Measurements from ENCODE around the gene RALGAPA2. TPM values are rescaled to one million over a fixed set of nuclear protein-coding genes. Genes with fewer than 3 reads are reported as not detected.

Gene RALGAPA2
- total and polyA plus RNA-seq, 2 of the 13 experiments (the other 11 are each of a cell fraction or from before 2014, with no cell fraction given), result 13.8 to 17.7 TPM

GRCh38 chr20:20465252-20465651 lies 247.2 kb downstream of the RALGAPA2 start:
- no peaks in the 10 kb centered on the region for H3K79me2 ChIP-seq (ENCODE audit: insufficient read depth, low read length)
- TF ChIP-seq RAD21 (CRISPR knock-in tag; IDR thresholded peaks at IDR 0.05) (0 out of 2 replicates have a peak, but pooled peaks have one; percentile 27), XRCC5 (optimal IDR thresholded peaks at IDR 0.05; ENCODE audit: low read length) (peak; percentile 14), FOXA1 (IDR thresholded peaks at IDR 0.05) (0 out of 2 replicates have a peak, but pooled peaks have one; percentile 0), FOXA1 (CRISPR knock-in tag; IDR thresholded peaks at IDR 0.05) (no peak), ZNF234 (CRISPR knock-in tag; conservative IDR thresholded peaks at IDR 0.05) (0 out of 2 replicates have a peak, but pooled peaks have one; percentile 59), ZNF274 (CRISPR knock-in tag; IDR thresholded peaks at IDR 0.05) (peak; percentile 28; the same call in 1 of the 2 replicates), STAG1 (CRISPR knock-in tag; IDR thresholded peaks at IDR 0.05) (peak; percentile 72), SOX5 (CRISPR knock-in tag; IDR thresholded peaks at IDR 0.05; ENCODE audit: borderline replicate concordance) (no peak), TOE1 (CRISPR knock-in tag; IDR thresholded peaks at IDR 0.05) (no peak), ZNF83 (CRISPR knock-in tag; IDR thresholded peaks at IDR 0.05; ENCODE audit: borderline replicate concordance) (0 out of 2 replicates have a peak, but pooled peaks have one; percentile 61), CTCF (CRISPR knock-in tag; IDR thresholded peaks at IDR 0.05) (peak; percentile 61), ZBTB49 (CRISPR knock-in tag; IDR thresholded peaks at IDR 0.05; ENCODE audit: borderline replicate concordance) (0 out of 2 replicates have a peak, but pooled peaks have one; percentile 61), MBNL3 (CRISPR knock-in tag; conservative IDR thresholded peaks at IDR 0.05) (no peak)

More at GRCh38 chr20:20465252-20465651, 247.2 kb downstream of the RALGAPA2 start:
- no peak overlapping the region for H3K9ac ChIP-seq (ENCODE audit: insufficient read depth, low read depth, low read length)
- no peaks in the 10 kb centered on the region for H3K27me3 ChIP-seq (ENCODE audit: control insufficient read depth in 1 of 2, insufficient read depth in 2 of 2, low read length in 2 of 2)
- ChIA-PET POLR2A (no interaction called here), CTCF (ENCODE audit: low intra/inter-chr PET ratio, low total read pairs) (interaction anchor here (1.6 to 2.2 kb wide), 2 partner anchors 103 to 128 kb away, joined by 3 to 7 read pairs; no protein-coding TSS in a partner anchor)
- no peaks in the 10 kb centered on the region for H3K4me1 ChIP-seq (ENCODE audit: insufficient read depth, low read length)
- DNase-seq (ENCODE audit: low spot score) (no peak), ATAC-seq (peak; percentile 95), FAIRE-seq (peak; percentile 43)
- no peaks in the 10 kb centered on the region for H3K9me3 ChIP-seq (ENCODE audit: low read length)
- no peak overlapping the region for H3K4me3 ChIP-seq (replicated peaks in 1 of 3; ENCODE audit: insufficient read depth in 1 of 3, low read depth in 2 of 3, low read length in 3 of 3)
- H3K4me2 ChIP-seq (ENCODE audit: low read depth, low read length), result no peak overlapping the region
- no TSS peak for BruUV-seq (replicated peaks)
- intact Hi-C loops (cut with micrococcal nuclease; ENCODE audit: unreplicated experiment), result loop anchor here (1.0 kb wide), 1 partner anchor 103 kb away; no protein-coding TSS in a partner anchor
- 94% methylated on average over 2 of the region's 2 CpGs for WGBS (ENCODE audit: low lambda C conversion rate)
- no peak overlapping the region for H2AFZ ChIP-seq (ENCODE audit: low read length)
- H4K20me1 ChIP-seq (ENCODE audit: insufficient read depth, low read length), result no peaks in the 10 kb centered on the region
- peaks cover 3% of the 10 kb centered on the region in 2 experiments; a peak in 3 of 5 replicates for H3K36me3 ChIP-seq (replicated peaks in 1 of 2; ENCODE audit: control insufficient read depth in 1 of 2, insufficient read depth in 2 of 2, low read length in 2 of 2)
- H3K27ac ChIP-seq (ENCODE audit: extremely low read length, insufficient read depth, low read length), result no peak overlapping the region
- in situ Hi-C loops (cut with HindIII; ENCODE audit: extremely low pct_ligation_motif_present, low pct_unique_long_range_greater_than_20kb), result no loop called here

Measured in HepG2 (cell line).